ENCODE results near the gene RPH3AL. TPM values are rescaled to one million over a fixed set of nuclear protein-coding genes. Genes with fewer than 3 reads are reported as not detected.
"Not testable (repeated sequence)": the region's sequence is repeated elsewhere in the genome, so short reads cannot be mapped to it uniquely, and the experiment has no call there.

RPH3AL gene
- total RNA-seq, 1 experiment from 2014 or later = 24.9 TPM

DNA sequence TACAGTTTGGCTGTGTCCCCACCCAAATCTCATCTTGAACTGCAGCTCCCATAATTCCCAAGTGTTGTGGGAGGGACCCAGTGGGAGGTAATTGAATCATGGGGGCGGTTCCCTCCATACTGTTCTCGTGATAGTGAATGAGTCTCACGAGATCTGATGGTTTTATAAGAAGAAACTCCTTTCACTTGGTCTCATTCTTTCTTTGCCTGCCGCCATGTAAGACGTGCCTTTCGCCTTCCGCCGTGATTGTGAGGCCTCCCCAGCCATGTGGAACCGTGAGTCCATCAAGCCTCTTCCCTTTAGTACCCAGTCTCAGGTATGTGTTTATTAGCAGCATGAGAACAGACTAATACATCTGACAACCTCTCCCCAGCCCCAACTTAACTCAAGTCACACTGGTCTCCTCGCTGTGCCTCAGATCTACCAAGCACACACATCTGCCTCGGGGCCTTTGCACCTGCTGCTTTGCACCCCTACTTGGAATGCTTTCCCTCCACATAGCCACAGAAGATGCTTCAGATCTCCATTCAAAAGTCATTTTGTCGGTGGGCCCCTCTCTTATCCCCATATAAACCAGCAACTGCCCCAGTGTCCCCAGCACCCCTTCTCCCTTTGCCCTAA, 74.4 kb downstream of the RPH3AL start:
- intact Hi-C loops (cut with micrococcal nuclease) = no loop called here
- TF ChIP-seq, protein P1, sequence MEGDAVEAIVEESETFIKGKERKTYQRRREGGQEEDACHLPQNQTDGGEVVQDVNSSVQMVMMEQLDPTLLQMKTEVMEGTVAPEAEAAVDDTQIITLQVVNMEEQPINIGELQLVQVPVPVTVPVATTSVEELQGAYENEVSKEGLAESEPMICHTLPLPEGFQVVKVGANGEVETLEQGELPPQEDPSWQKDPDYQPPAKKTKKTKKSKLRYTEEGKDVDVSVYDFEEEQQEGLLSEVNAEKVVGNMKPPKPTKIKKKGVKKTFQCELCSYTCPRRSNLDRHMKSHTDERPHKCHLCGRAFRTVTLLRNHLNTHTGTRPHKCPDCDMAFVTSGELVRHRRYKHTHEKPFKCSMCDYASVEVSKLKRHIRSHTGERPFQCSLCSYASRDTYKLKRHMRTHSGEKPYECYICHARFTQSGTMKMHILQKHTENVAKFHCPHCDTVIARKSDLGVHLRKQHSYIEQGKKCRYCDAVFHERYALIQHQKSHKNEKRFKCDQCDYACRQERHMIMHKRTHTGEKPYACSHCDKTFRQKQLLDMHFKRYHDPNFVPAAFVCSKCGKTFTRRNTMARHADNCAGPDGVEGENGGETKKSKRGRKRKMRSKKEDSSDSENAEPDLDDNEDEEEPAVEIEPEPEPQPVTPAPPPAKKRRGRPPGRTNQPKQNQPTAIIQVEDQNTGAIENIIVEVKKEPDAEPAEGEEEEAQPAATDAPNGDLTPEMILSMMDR (conservative IDR thresholded peaks at IDR 0.05; ENCODE audit: low read depth, low read length) = no peak
- no peak for TF ChIP-seq EZH2 (IDR thresholded peaks at IDR 0.05; ENCODE audit: low read length, unreplicated experiment)
- no peak for TF ChIP-seq EZH2phosphoT487 (IDR thresholded peaks at IDR 0.05; ENCODE audit: borderline replicate concordance, low read length)
- Histone ChIP-seq H3K27me3 (ENCODE audit: low read length) (no peaks in the 10 kb centered on the region), H3K27ac (ENCODE audit: low read length) (no peak overlapping the region), H3K4me2 (ENCODE audit: low read length) (no peak overlapping the region), H2AFZ (ENCODE audit: low read length) (no peak overlapping the region), H3K9me3 (ENCODE audit: low read length) (no peaks in the 10 kb centered on the region), H3F3A (ENCODE audit: low read length, unreplicated experiment) (no peaks in the 10 kb centered on the region), H3K36me3 (ENCODE audit: low read depth, low read length) (no peaks in the 10 kb centered on the region), H3K9me2 (replicated peaks; ENCODE audit: low read length) (no peaks in the 10 kb centered on the region), H4K20me1 (ENCODE audit: low read length) (no peaks in the 10 kb centered on the region), H3K79me2 (ENCODE audit: low read length) (no peaks in the 10 kb centered on the region), H3K9ac (ENCODE audit: low read length) (no peak overlapping the region), H3K4me1 (ENCODE audit: insufficient read depth, low read length) (no peaks in the 10 kb centered on the region), H3K4me3 (ENCODE audit: low read length) (no peak overlapping the region)
- ChIA-PET POLR2A (ENCODE audit: unreplicated experiment) (no interaction called here), CTCF (no interaction called here)
- DNase-seq = no peak
- no peak for ATAC-seq
- no TSS peak for BruUV-seq (replicated peaks)

DNA sequence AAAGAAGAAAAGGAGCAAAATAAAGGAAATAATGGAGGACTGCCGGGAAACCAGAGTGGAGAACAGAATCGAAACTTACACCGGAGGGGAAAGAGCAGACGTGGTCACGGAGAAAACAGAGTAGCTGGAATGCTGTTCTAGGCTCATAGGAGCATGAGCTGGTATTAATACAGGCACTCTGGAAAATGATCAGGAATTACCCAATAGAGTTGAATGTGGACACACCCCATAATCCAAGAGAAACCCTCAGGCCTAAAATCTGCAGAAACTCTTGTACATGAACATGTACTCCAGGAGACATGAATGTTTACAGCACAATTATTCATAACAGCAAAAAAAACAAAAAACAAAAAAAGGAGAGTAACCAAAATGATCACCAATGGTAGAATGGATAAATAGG, 77.7 kb downstream of the RPH3AL start:
- no peak overlapping the region for H3K9ac ChIP-seq (ENCODE audit: low read length)
- intact Hi-C loops (cut with micrococcal nuclease) = no loop called here
- CTCF ChIA-PET = no interaction called here
- no TSS peak for BruUV-seq (replicated peaks)
- no peaks in the 10 kb centered on the region for H3K9me2 ChIP-seq (replicated peaks; ENCODE audit: low read length)
- H3K27ac ChIP-seq (ENCODE audit: low read length) = no peak overlapping the region
- no peaks in the 10 kb centered on the region for H3K79me2 ChIP-seq (ENCODE audit: low read length)
- no peak for DNase-seq
- H3K36me3 ChIP-seq (ENCODE audit: low read depth, low read length) = no peaks in the 10 kb centered on the region
- H3K4me3 ChIP-seq (ENCODE audit: low read length) = no peak overlapping the region
- ATAC-seq = no peak
- H3K4me2 ChIP-seq (ENCODE audit: low read length) = no peak overlapping the region
- no peaks in the 10 kb centered on the region for H3F3A ChIP-seq (ENCODE audit: low read length, unreplicated experiment)
- TF ChIP-seq EZH2 (IDR thresholded peaks at IDR 0.05; ENCODE audit: low read length, unreplicated experiment) = no peak
- TF ChIP-seq EZH2phosphoT487 (IDR thresholded peaks at IDR 0.05; ENCODE audit: borderline replicate concordance, low read length) = no peak
- TF ChIP-seq, protein P1 (conservative IDR thresholded peaks at IDR 0.05; ENCODE audit: low read depth, low read length) = no peak
- no peak overlapping the region for H2AFZ ChIP-seq (ENCODE audit: low read length)
- POLR2A ChIA-PET (ENCODE audit: unreplicated experiment) = no interaction called here
- H3K27me3 ChIP-seq (ENCODE audit: low read length) = no peaks in the 10 kb centered on the region
- no peaks in the 10 kb centered on the region for H3K9me3 ChIP-seq (ENCODE audit: low read length)
- H4K20me1 ChIP-seq (ENCODE audit: low read length) = no peaks in the 10 kb centered on the region
- no peaks in the 10 kb centered on the region for H3K4me1 ChIP-seq (ENCODE audit: insufficient read depth, low read length)

DNA sequence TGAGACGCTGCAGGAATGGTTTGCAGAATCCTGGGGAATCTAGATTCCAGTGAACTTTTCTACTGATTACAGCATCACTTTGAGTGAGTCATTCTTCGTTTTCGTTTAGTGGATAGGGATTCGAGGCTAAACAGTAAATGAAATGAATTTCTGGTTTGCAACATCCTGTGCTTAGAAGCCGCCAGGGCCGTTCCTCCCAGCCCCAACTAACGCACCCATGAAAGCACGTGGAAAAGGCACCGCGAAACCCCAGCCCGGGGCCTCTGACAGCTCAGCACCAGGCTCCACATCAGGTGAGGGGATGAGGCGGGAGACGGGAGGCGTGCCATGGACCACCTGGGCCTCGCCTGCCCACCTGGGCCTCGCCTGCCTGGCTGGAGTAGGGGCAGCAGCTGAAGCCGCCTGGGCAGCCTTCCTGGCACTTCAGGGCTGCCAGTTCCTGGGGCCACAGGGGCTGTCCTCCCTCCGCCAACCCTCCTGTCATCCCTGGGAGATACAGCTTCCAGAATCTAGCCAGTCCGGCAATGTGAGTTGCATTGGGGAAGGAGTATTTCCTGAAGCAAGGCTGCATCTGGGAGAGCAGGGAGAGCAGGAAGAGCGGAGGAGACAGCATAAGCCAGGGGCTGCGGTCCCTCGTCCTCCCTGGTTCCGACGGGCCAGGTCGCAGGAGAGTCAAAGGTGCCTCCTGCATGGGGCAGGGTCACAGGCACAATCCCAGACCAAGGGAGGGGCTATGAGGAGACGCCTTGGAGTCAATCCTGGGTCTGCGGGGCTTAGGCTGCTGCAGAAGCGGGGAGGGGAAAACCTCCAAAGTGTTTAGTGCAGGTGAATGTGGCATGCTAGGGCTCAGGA, 78.4 kb downstream of the RPH3AL start:
- Histone ChIP-seq H3K4me2 (ENCODE audit: low read length) (no peak overlapping the region), H3K27me3 (ENCODE audit: low read length) (no peaks in the 10 kb centered on the region), H3K9me2 (replicated peaks; ENCODE audit: low read length) (no peaks in the 10 kb centered on the region), H4K20me1 (ENCODE audit: low read length) (no peaks in the 10 kb centered on the region), H2AFZ (ENCODE audit: low read length) (no peak overlapping the region), H3K9me3 (ENCODE audit: low read length) (no peaks in the 10 kb centered on the region), H3K9ac (ENCODE audit: low read length) (no peak overlapping the region), H3K4me3 (ENCODE audit: low read length) (no peak overlapping the region), H3K79me2 (ENCODE audit: low read length) (no peaks in the 10 kb centered on the region), H3K4me1 (ENCODE audit: insufficient read depth, low read length) (no peaks in the 10 kb centered on the region), H3K36me3 (ENCODE audit: low read depth, low read length) (no peaks in the 10 kb centered on the region), H3F3A (ENCODE audit: low read length, unreplicated experiment) (no peaks in the 10 kb centered on the region), H3K27ac (ENCODE audit: low read length) (no peak overlapping the region)
- CTCF ChIA-PET = no interaction called here
- POLR2A ChIA-PET (ENCODE audit: unreplicated experiment) = no interaction called here
- TF ChIP-seq, protein P1 (conservative IDR thresholded peaks at IDR 0.05; ENCODE audit: low read depth, low read length) = no peak
- TF ChIP-seq EZH2 (IDR thresholded peaks at IDR 0.05; ENCODE audit: low read length, unreplicated experiment) (no peak), EZH2phosphoT487 (IDR thresholded peaks at IDR 0.05; ENCODE audit: borderline replicate concordance, low read length) (no peak)
- ATAC-seq = no peak
- intact Hi-C loops (cut with micrococcal nuclease) = no loop called here
- BruUV-seq (replicated peaks) = no TSS peak
- DNase-seq = no peak

DNA sequence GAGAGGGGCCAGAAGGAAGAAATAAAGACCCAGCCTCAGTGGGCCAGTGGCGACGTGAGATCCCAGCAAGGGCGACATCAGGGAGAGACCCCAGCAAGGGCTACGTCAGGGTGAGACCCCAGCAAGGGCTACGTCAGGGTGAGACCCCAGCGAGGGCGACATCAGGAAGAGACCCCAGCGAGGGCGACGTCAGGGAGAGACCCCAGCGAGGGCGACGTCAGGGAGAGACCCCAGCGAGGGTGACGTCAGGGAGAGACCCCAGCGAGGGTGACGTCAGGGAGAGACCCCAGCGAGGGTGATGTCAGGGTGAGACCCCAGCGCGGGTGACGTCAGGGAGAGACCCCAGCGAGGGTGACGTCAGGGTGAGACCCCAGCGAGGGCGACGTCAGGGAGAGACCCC, 79.8 kb downstream of the RPH3AL start:
- H3F3A ChIP-seq (ENCODE audit: low read length, unreplicated experiment); ATAC-seq; H3K36me3 ChIP-seq (ENCODE audit: low read depth, low read length); H3K4me2 ChIP-seq (ENCODE audit: low read length); H2AFZ ChIP-seq (ENCODE audit: low read length); H3K79me2 ChIP-seq (ENCODE audit: low read length); H3K27me3 ChIP-seq (ENCODE audit: low read length); POLR2A ChIA-PET (ENCODE audit: unreplicated experiment); DNase-seq; H3K9me2 ChIP-seq (replicated peaks; ENCODE audit: low read length); H4K20me1 ChIP-seq (ENCODE audit: low read length); BruUV-seq (replicated peaks); intact Hi-C loops (cut with micrococcal nuclease); H3K9ac ChIP-seq (ENCODE audit: low read length); H3K27ac ChIP-seq (ENCODE audit: low read length); H3K4me1 ChIP-seq (ENCODE audit: insufficient read depth, low read length); H3K9me3 ChIP-seq (ENCODE audit: low read length); CTCF ChIA-PET; H3K4me3 ChIP-seq (ENCODE audit: low read length): not testable (repeated sequence)

All from PC-3 (cell line).